HCT116 (cell line): ENCODE results near the gene SH3PXD2A. TPM values are rescaled to one million over a fixed set of nuclear protein-coding genes. Genes with fewer than 3 reads are reported as not detected.

Experiments
- ATAC-seq: fragments of 200-7000 bp; cut with Tn5 transposase; 2 replicates; pipeline ENCODE4 v1.9.1; 2020; ENCODE audit warnings: mild to moderate bottlenecking, moderate library complexity
- BruUV-seq: library from RNA; stranded (reverse); fragments of 400-500 nt; replicated peaks from 2 replicates; lab custom pipeline; 2021; lab: Mats Ljungman, UMichigan
- CTCF ChIA-PET: fragments of 300-600 bp; sonication (Branson Sonifier 250); formaldehyde crosslinking; loops from one replicate; lab custom pipeline; 2021; ENCODE audit warnings: antibody characterized with exemption; lab: Charles Lee
- POLR2A ChIA-PET: fragments of 300-600, 350-600 bp; sonication (Branson Sonifier 250); formaldehyde crosslinking; loops from one replicate; lab custom pipeline; 2021; ENCODE audit warnings: antibody characterized with exemption; lab: Charles Lee
- RAD21 ChIA-PET, 2 experiments: fragments of 300-600 bp; sonication (Branson Sonifier 250); formaldehyde crosslinking; loops; one replicate each; lab custom pipeline; 2023; ENCODE audit warnings: low total read pairs in 2 of 2; ENCODE audit not compliant: uncharacterized antibody in 2 of 2, unreplicated experiment in 2 of 2, low non-redundant PET in 1 of 2; lab: Charles Lee
- DNase-seq: peaks from one replicate; pipeline ENCODE4 v3.0.0-alpha.2; 2010; ENCODE audit warnings: low read depth, low spot score
- H2AFZ ChIP-seq: fragments of 200-600 bp; shearing (Covaris generic), sonication (generic); 2 replicates; pipeline ENCODE4 v1.6.1; 2017; ENCODE audit warnings: low read depth, mixed run types, mixed read lengths, antibody characterized with exemption, low read length; ENCODE audit not compliant: poor library complexity, severe bottlenecking
- H3K27ac ChIP-seq: 2 replicates; pipeline ENCODE4 v1.5.1; 2012; ENCODE audit warnings: low read depth, low read length
- H3K27me3 ChIP-seq: fragments of 200-600 bp; sonication (generic); 2 replicates; pipeline ENCODE4 v1.6.1; 2016; ENCODE audit warnings: mixed run types, low read length, mixed read lengths; ENCODE audit not compliant: insufficient read depth
- H3K36me3 ChIP-seq, 2 experiments: fragments of 200-500 bp in 1 of 2; fragments of 200-600 bp in 1 of 2; sonication (Bioruptor generic) in 1 of 2; sonication (generic) in 1 of 2; 2 replicates each; pipeline versions ENCODE4 v1.5.1 to v1.6.1; 2014 to 2016; ENCODE audit warnings: low read length in 2 of 2, inconsistent platforms in 1 of 2, mixed read lengths in 1 of 2, mixed run types in 1 of 2; ENCODE audit not compliant: insufficient read depth in 2 of 2, control insufficient read depth in 1 of 2
- H3K4me1 ChIP-seq, 2 experiments: fragments of 200-600 bp in 1 of 2; sonication (generic) in 1 of 2; 2 replicates each; pipeline versions ENCODE4 v1.5.1 to v1.6.1; 2012 to 2017; ENCODE audit warnings: low read length in 2 of 2, inconsistent platforms in 1 of 2, mild to moderate bottlenecking in 1 of 2, mixed read lengths in 1 of 2, mixed run types in 1 of 2, moderate library complexity in 1 of 2; ENCODE audit not compliant: insufficient read depth in 2 of 2, control insufficient read depth in 1 of 2
- H3K4me2 ChIP-seq: fragments of 200-600 bp; sonication (generic); 2 replicates; pipeline ENCODE4 v1.6.1; 2017; ENCODE audit warnings: mixed run types, low read length, mixed read lengths
- H3K4me3 ChIP-seq, 2 experiments: fragments of 200-600 bp in 1 of 2; sonication (generic) in 1 of 2; replicated peaks in 1 of 2; 2 replicates each; pipeline ENCODE4 v1.5.1; 2011 to 2016; ENCODE audit warnings: low read length in 2 of 2, control low read depth in 1 of 2, low read depth in 1 of 2, mild to moderate bottlenecking in 1 of 2, mixed read lengths in 1 of 2, mixed run types in 1 of 2
- H3K79me2 ChIP-seq: fragments of 200-600 bp; sonication (generic); 2 replicates; pipeline ENCODE4 v1.6.1; 2017; ENCODE audit warnings: mild to moderate bottlenecking, mixed run types, low read length, moderate library complexity, mixed read lengths; ENCODE audit not compliant: insufficient read depth
- H3K9ac ChIP-seq: fragments of 200-600 bp; sonication (generic); 2 replicates; pipeline ENCODE4 v1.6.1; 2016; ENCODE audit warnings: low read length, mixed read lengths
- H3K9me2 ChIP-seq: fragments of 200-600 bp; sonication (generic), shearing (Covaris generic); 2 replicates; pipeline ENCODE4 v1.6.1; 2017; ENCODE audit warnings: mixed run types, mild to moderate bottlenecking, moderate library complexity; ENCODE audit not compliant: insufficient read depth
- H3K9me3 ChIP-seq, 2 experiments: fragments of 200-500 bp in 1 of 2; fragments of 200-600 bp in 1 of 2; sonication (Bioruptor generic) in 1 of 2; sonication (generic) in 1 of 2; 2 replicates each; pipeline ENCODE4 v1.6.1; 2014 to 2017; ENCODE audit warnings: low read length in 2 of 2, mixed read lengths in 2 of 2, inconsistent platforms in 1 of 2, low read depth in 1 of 2, mild to moderate bottlenecking in 1 of 2, mixed run types in 1 of 2, moderate library complexity in 1 of 2; ENCODE audit not compliant: control insufficient read depth in 1 of 2, insufficient read depth in 1 of 2
- H4K20me1 ChIP-seq: fragments of 200-600 bp; sonication (generic), shearing (Covaris generic); 2 replicates; pipeline ENCODE4 v1.6.1; 2017; ENCODE audit warnings: mixed run types, mild to moderate bottlenecking, moderate library complexity; ENCODE audit not compliant: insufficient read depth
- CTCF ChIP-seq, 3 experiments: fragments of 200-600 bp in 1 of 3; sonication (generic) in 1 of 3; IDR thresholded peaks in 2 of 3; conservative IDR thresholded peaks in 1 of 3; 2 replicates each; pipeline ENCODE4 v1.5.1; 2012 to 2017; ENCODE audit warnings: low read depth in 2 of 3, low read length in 2 of 3, antibody characterized with exemption in 1 of 3, borderline replicate concordance in 1 of 3, control low read depth in 1 of 3, mild to moderate bottlenecking in 1 of 3, mixed read lengths in 1 of 3, mixed run types in 1 of 3, moderate library complexity in 1 of 3; ENCODE audit not compliant: insufficient read depth in 1 of 3
- ELF1 ChIP-seq: IDR thresholded peaks from 2 replicates; pipeline ENCODE4 v1.6.1; 2012; ENCODE audit warnings: low read depth, borderline replicate concordance
- EZH2phosphoT487 ChIP-seq: fragments of 200-600 bp; IDR thresholded peaks from 2 replicates; pipeline ENCODE4 v1.6.1; 2018; ENCODE audit warnings: antibody characterized with exemption, borderline replicate concordance
- POLR2A ChIP-seq: IDR thresholded peaks from 2 replicates; pipeline ENCODE4 v1.7.0; 2011; ENCODE audit warnings: borderline replicate concordance; ENCODE audit not compliant: insufficient read depth, insufficient read length; ENCODE audit errors: extremely low read depth
- RAD21 ChIP-seq: IDR thresholded peaks from 2 replicates; pipeline ENCODE4 v1.6.1; 2012; ENCODE audit warnings: low read depth, mild to moderate bottlenecking
- REST ChIP-seq: IDR thresholded peaks from 2 replicates; pipeline ENCODE4 v1.6.1; 2012; ENCODE audit warnings: low read depth
- SIN3A ChIP-seq: IDR thresholded peaks from 2 replicates; pipeline ENCODE4 v1.6.1; 2012; ENCODE audit warnings: low read depth
- ZFX ChIP-seq: fragments of 450-650 bp; IDR thresholded peaks from 2 replicates; pipeline ENCODE4 v1.6.1; 2017
- intact Hi-C: fragments of 100-400 bp; cut with micrococcal nuclease; formaldehyde crosslinking; loops from 2 replicates; pipeline ENCODE4 v1.10.0; 2022
- total RNA-seq: library from RNA; stranded (reverse); gene quantifications from one replicate; pipeline ENCODE4 v1.2.1, GENCODE V29; 2021; ENCODE audit not compliant: unreplicated experiment

SH3PXD2A gene
- total RNA-seq, 1 experiment from 2014 or later = 8.7 TPM

GRCh38 chr10:103811463-103811862 lies 43.9 kb downstream of the SH3PXD2A start:
- POLR2A ChIA-PET = no interaction called here
- peaks cover 3 to 6% of the 10 kb centered on the region in 2 experiments for H3K4me1 ChIP-seq
- H3K4me3 ChIP-seq = no peak overlapping the region
- RAD21 ChIA-PET = no interaction called here
- CTCF ChIA-PET = no interaction called here
- H2AFZ ChIP-seq = no peak overlapping the region
- no TSS peak for BruUV-seq
- H3K27ac ChIP-seq = no peak overlapping the region
- no peaks in the 10 kb centered on the region for H3K79me2 ChIP-seq
- no peaks in the 10 kb centered on the region for H3K9me3 ChIP-seq
- no peak overlapping the region for H3K4me2 ChIP-seq
- ATAC-seq (no peak), DNase-seq (no peak)
- H3K27me3 ChIP-seq = no peaks in the 10 kb centered on the region
- no peaks in the 10 kb centered on the region for H4K20me1 ChIP-seq
- no peaks in the 10 kb centered on the region for H3K9me2 ChIP-seq
- no peaks in the 10 kb centered on the region for H3K36me3 ChIP-seq
- H3K9ac ChIP-seq = no peak overlapping the region
- intact Hi-C loops = no loop called here
- TF ChIP-seq POLR2A (no peak), ELF1 (no peak), CTCF (IDR thresholded peaks at IDR 0.05 in 2 of 3, conservative IDR thresholded peaks at IDR 0.05 in 1 of 3; ENCODE audit: borderline replicate concordance in 1 of 3, insufficient read depth in 1 of 3, low read depth in 2 of 3, low read length in 2 of 3) (no peak), REST (no peak), EZH2phosphoT487 (no peak), SIN3A (no peak), RAD21 (no peak), ZFX (no peak)
